ENCODE measurements around the gene UNC50.

DNA sequence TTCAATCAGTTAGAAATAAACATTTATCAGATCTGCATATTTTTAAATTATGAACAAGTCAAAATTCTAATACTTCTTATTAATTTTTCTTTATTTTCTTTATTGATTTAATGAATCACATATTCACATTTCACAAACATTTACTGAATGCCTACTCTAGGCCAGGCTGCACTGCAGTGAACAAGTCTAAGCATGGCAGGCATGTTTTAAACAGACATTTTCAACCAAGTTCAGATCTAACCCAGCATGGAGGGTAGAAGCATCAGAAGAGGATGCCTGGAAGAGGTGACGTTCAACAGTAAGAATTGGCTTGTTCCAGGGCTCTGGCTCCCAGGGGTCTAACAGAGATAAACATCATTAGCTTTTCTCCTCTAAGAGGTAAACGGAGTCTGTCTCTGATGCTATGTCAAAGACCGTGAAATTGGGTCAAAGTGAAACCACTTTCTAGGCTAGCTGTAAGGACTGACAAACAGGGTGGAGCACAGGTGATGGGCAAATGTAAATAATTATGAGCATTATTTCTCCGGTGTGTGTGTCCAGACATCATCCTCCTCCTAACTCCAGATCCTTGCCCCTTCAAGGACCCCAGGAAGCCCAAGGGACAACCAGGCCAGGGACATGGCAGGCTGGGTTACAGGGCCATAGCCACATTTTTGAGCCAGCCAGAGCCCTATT, 50.6 kb downstream of the UNC50 start:
- TF ChIP-seq GATA2 (IDR thresholded peaks at IDR 0.05; ENCODE audit: low read depth, low read length) = no peak
- no peak for TF ChIP-seq GATA3 (IDR thresholded peaks at IDR 0.05; ENCODE audit: low read depth, low read length)

Data from SH-SY5Y (cell line).